ENCODE data around the gene HSPB8. TPM values are rescaled to one million over a fixed set of nuclear protein-coding genes. Genes with fewer than 3 reads are reported as not detected.

HSPB8 gene
- polyA plus RNA-seq, 3 donors: 7.0 to 8.0 (median 7.5) TPM

DNA sequence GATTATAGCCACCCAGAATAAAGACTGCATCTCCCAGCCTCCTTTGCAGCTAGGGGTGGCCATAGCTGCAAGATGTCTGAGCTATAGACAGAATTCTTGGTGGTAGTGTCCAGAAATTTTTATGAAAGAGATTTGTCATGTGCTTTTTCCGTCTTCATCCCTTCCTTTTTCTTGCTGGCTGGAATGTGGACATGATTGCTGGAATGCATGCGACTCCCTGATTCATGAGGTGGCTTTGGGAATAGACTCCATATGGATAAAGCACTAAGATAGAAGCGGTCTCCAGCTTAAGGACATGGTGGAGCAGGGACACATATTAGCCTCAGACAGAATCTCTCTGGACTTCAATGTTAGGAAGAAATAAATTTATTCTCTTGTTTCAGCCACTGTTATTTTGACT is 10.0 kb upstream of the HSPB8 start:
- no peak for DNase-seq (ENCODE audit: low read depth in 3 of 3, low spot score in 2 of 3)

DNA sequence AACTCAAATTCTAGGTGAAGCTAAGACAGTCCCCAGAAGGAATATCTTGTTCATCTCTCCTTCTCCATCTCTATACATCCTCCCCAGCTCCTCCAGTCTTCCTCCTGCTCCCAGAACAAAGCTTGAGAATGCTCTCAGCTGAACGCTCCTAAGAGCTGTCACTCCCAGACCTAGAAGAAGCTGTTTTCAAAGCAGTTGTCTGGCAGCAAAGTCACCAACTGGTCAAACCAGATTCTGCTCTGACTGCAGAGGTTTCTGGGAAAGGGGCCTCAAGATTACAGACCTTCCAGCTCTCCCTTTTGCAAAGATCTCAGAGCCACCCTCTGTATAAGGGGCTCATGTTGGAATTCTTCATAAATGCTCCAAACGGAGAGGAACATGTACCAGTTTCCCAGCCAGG is 9.6 kb upstream of the HSPB8 start:
- no peak for DNase-seq (ENCODE audit: low read depth in 3 of 3, low spot score in 2 of 3)

DNA sequence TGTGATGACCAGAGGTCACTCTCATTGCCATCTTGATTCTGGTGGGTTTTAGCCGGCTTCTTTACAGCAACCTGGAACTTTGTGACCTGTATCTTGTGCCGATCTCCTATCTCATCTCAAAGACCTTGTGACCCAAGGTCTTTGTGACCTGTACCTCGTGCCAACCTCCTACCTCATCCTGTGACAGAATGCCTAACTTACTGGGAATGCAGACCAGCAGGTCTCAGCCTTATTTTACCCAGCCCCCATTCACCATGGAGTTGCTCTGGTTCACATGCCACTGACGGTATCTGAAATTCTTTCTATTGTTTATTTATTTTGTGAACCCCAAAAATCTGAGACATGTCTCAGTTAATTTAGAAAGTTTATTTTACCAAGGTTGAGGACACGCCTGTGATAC is 7.4 kb upstream of the HSPB8 start:
- DNase-seq (ENCODE audit: low read depth in 3 of 3, low spot score in 2 of 3): no peak

DNA sequence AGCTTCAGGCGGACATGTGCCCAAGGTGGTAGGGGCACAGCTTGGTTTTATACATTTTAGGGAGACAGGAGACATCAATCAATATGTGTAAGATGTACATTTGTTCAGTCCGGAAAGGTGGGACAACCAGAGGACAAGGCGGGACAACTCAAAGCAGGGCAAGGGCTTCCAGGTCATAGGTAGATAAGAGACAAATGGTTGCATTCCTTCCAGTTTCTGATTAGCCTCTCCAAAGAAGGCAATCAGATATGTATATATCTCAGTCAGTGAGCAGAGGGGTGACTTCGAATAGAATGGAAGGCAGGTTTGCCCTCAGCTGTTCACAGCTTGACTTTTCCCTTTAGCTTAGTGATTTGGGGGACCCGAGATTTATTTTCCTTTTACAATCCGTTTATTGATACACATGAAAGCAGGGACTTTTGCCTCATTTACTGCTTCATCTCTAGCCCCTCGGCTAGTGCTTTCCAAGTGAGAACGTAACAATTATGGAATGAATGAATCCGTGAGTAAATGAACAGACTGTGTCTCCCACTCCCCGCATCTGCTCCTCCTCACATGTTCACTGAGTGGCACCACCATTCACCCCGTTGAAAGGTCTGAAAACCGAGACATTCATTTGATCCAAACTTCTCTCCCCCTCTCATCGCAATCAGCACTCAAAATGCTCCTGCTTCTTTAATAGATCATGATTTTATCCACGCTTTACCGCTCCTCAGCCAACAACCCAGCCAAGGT is 6.9 kb upstream of the HSPB8 start:
- DNase-seq (ENCODE audit: low read depth in 3 of 3, low spot score in 2 of 3): no peak

DNA sequence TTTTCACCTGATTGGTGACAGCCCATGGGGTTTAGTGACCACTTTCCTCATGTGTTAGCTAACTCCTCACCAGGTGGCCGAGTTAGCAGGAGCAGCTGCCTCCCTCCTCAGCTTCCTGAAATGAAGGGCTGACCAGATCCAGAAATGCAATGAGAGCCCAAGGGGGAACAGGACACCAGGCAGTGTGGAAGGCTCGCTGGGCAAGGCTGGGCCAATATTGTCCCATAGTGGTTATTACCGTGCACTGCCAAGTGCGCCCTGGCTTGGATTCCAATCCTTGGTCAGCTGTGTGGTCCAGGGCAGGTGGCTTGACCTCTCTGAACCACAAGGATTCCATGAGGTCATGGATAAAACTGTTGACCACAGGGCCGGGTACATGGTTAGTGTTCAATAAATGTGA is 3.6 kb upstream of the HSPB8 start:
- no peak for DNase-seq (ENCODE audit: low read depth in 3 of 3, low spot score in 2 of 3)

DNA sequence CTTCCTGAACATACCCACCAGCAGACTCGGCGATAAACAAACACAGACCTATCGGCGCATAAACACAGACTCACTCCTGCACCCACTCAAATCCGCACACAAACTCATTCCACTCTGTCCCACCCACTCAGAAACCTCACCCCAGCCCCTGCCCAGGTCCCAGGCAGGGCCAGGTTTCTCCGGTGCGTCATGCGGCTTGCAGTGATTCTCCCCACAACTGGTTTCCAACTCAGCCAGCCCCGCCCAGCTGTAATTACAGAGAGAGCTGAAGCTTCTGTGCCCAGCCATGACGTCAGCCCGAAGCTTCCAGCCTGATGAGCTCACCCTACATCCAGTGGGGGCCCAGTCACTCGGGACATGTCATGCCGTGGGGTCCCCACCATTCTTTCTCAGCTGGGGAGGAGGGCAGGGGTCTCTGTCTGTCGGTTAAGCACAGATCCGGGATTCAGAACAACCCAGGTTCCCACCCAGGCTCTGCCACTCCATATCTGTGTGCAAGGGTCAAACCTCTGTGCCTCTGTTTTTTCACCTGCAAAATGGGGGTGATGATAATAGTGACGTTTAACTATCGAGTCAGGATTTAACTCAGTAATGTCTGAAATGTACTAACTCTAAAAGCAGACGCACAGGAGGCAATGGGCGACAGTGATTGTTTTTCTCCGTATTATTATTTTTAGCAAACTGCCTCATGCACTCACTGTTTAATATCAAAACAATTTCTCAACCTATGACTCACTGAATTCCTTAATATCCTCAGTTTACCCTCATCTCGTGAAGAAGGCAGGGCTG is 2.3 kb upstream of the HSPB8 start:
- peak in 1 of 3 donors; percentile 32 for DNase-seq (ENCODE audit: low read depth in 3 of 3, low spot score in 2 of 3)

DNA sequence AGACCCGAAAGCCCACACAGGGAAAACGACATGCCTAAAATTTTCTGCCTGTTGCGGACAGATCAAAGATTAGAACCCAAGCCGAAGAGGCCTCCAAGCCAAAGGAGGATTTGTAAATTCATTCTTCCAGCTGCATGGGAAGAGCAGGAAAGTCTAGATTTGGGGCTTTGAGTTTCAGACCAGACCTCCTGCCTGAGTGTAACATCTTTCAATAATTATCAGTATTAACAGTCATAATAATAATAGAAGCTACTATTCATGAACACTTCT is 1.7 kb upstream of the HSPB8 start:
- DNase-seq (ENCODE audit: low read depth in 3 of 3, low spot score in 2 of 3): no peak

DNA sequence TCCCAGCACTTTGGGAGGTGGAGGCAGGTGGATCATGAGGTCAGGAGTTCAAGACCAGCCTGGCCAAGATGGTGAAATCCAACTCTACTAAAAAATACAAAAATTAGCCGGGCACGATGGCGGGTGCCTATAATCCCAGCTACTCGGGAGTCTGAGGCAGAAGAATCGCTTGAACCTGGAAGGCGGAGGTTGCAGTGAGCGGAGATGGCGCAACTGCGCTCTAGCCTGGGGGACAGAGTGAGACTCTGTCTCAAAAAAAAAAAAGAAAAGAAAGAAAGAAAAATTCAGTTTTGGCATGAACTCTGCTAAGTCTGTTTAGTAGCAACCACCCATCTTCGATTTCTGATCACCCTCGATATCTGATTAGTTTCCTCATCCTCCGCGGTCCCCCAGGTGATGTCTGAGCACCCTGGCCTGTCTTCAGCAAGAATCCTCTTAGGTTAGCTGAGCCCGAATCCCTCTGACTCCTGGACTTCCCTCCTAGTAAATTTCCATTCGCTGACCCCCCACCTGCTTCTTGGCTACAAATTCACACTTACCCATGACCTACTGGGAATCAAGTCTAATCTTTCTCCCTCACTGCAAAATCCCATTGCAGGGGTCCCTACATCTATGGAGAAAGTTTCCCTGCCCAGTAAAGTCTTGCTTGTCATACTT is 879 bp upstream of the HSPB8 start:
- no peak for DNase-seq (ENCODE audit: low read depth in 3 of 3, low spot score in 2 of 3)

DNA sequence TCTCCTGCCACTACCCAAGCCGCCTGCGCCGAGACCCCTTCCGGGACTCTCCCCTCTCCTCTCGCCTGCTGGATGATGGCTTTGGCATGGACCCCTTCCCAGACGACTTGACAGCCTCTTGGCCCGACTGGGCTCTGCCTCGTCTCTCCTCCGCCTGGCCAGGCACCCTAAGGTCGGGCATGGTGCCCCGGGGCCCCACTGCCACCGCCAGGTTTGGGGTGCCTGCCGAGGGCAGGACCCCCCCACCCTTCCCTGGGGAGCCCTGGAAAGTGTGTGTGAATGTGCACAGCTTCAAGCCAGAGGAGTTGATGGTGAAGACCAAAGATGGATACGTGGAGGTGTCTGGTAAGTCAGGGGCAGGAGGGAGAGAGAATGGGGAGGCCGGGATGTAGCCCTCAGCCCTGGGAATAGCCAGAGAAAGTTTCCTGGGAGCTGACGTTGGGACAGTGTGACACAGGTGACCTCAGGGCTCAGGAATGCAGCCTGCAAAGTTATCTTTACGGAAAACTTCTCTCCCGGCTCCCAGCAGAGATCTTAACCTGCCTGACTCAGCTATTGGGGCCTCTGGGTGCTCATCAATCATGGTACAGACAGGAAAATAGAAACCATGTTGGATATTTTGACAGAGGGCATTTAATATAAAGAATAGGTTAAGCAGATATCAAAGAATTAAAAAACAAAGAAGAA is 747 bp downstream of the HSPB8 start:
- no peak for DNase-seq (ENCODE audit: low read depth in 3 of 3, low spot score in 2 of 3)

DNA sequence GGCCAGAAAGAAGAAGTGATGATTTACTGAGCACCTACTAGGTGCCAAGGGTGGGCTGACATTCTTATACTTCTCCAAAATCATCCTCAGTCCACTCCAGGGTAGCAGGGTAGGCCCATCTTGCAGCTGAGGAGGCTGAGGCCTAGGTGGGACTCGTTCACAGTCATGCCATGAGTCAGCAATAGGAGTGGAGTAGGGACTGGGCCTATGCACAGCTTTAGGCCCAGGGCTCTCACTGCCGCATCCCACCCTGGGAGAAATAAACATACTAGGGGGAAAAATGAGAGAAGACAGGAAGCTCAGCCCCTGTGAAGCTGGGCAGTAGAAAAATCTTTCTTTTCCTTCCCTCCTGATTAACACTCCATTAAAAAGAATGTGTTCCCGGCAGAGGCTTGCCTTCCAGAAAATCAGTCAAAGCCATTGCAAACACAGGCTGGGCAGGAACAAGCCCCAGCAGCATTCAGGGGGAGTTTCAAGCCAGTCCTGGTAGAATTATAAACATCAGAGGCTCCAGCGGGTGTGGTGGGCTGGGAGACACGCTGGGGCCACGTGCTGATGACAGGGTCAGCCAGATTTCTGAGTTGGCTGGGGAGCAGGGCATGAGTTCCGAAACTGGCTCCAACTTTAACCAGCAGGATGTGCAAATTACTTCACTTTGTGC is 1.8 kb downstream of the HSPB8 start:
- DNase-seq (ENCODE audit: low read depth in 3 of 3, low spot score in 2 of 3): no peak

DNA sequence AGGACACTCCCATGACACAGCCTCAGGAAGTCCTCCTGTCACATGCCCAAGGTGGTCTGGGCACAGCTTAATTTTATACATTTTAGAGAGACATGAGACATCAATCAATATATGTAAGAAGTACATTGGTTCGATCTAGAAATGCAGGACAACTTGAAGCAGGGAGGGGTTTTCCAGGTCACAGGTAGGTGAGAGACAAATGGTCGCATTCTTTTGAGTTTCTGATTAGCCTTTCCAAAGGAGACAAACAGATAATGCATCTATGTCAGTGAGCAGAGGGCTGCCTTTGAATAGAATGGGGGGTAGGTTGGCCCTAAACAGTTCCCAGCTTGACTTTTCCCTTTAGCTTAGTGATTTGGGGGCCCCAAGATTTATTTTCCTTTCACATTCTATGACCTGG is 2.5 kb downstream of the HSPB8 start:
- DNase-seq (ENCODE audit: low read depth in 3 of 3, low spot score in 2 of 3): no peak

DNA sequence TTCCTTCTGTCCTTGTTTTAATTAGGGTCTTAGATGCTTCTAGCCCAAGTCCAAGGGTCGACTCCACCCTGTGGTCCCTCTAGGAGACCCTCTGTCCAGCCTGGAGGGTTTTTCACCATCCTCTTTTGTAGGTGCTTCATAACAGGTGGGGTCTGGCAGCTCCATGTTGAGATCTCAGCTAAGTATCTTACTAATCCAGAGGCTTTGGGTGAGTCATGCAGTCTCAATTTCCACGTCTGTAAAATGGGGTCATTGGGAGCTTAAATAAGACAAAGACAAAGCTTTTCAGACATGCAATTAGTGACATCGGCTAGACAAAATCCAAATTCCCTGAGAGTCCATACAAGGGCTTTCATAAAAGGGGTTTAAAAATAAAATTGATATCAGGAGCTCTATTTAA is 3.2 kb downstream of the HSPB8 start:
- DNase-seq (ENCODE audit: low read depth in 3 of 3, low spot score in 2 of 3): no peak

DNA sequence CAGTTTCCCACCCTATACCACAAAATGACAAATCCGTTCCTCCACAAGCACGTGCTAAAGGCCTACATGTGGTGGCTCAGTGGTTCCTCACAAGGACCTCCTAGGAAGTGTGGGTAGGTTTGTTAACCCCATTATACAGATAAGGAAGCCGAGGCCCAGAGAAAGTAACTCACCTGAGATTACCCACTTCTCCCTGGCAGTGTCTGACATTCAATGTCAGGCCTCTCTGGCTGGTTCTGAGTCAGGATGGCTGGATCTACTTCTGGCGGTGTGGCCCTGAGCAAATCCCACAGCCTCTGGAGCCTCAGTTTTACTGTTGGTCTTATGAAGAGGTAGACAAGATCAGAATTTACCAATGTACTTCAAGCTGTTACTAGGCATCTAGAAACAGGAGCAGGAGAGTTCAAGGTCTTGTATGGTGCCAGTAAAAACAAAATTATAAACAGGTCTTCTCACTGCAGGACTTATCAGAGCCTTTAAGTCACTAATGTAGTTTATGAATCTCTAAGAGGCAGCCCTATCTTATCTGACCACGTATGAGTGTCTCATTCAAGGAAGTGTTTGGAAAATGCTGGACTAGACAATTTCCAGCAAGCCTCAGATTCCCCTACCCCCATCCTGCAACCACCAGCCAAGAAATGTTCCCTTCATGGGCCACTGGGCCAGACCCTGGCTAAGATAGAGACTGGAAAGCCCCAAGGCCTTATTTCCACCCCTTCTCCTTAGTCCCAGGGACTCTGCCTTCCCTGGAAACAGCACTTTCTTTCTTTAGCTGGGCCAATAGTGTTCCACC is 4.2 kb downstream of the HSPB8 start:
- DNase-seq (ENCODE audit: low read depth in 3 of 3, low spot score in 2 of 3): no peak

DNA sequence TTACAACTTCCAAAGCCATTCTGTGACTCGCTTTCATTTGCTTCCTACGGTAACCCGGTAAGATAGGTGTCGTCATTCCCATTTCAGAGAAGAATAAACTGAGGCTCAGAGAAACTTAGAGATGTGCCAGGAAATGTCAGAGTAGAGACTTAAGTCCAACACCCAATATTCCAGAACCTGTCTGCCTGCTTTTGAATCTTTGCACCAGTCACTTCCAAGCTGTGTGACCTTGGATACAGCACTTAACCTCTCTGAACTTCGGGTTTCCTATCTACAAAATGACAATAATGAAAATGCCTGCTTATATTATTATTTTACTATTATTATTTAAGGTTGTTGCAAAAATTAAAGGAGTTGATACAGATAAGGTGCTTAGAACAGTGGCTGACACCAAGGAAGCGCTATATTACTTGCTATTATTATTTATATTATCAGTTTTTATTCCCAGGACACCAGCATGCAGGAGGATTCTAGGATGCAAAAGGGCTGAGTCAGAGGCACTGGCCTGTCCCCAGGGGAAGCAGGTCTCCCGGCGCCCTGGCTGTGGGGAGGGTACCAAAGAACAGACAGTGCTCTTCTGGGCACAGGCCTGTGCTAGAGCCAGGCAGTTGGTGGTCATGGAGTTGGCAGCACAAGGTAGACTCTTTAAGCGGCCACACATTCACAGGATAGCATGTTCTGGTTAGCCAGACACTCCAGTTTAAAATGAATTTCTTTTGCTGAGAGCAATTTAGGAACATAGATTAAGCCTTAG is 5.4 kb downstream of the HSPB8 start:
- DNase-seq (ENCODE audit: low read depth in 3 of 3, low spot score in 2 of 3): no peak

DNA sequence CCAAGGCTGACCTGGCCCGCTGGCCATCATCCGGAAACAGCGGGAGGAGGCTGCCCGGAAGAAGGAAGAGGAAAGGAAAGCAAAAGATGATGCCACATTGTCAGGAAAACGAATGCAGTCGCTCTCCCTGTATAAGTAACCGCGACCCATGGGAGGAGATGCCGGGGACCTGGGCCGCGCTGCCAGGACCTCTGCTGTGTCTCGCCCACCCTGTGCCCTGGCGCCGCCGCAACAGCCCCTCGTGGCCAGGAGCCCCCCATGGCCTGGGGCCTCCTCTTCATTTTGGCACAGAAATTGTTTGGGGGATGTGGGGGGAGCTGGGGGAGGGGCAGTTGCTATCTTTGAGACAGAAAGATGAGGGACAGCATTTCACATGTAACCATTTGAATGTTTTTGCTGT is 16.5 kb downstream of the HSPB8 start:
- no peak for DNase-seq (ENCODE audit: low read depth in 3 of 3, low spot score in 2 of 3)

DNA sequence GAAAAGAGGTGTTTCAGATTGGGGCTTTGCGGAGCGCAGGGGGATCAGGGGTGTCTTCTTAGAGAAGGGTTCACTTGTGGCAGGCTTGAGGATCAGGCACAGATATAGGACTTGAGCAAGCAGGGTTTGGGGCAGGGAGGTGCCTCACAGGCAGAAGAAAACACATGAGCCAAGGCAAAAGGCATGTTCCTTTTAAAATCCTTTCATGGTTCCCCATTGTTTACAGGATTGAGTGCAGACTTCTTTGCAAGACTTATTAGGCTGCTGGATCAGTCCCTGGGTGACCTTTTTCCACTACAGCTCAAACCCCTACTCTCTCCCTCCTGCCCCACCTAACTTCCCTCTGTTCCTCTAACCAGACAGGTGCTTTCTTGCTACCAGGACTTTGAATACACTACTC is 19.7 kb downstream of the HSPB8 start:
- DNase-seq (ENCODE audit: low read depth in 3 of 3, low spot score in 2 of 3): no peak

DNA sequence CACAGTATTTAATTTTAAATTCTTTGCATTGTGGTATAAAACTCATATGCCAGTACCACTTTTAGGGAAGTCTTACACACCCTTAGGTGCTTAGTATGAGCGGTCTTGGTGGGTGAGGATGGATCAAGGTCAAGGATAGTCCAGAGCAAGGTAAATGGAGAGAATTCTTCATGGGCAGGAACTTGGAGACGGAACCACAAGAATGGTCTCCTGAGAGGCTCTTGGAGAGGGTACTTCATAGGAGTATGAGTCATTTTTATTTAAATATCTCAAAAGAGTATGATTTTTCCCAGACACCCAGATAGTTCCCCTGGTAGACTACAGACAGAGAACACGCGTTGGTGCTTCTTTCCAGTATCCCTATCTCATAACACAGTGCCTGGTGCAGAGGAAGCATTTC is 21.9 kb downstream of the HSPB8 start:
- no peak for DNase-seq (ENCODE audit: low read depth in 3 of 3, low spot score in 2 of 3)

DNA sequence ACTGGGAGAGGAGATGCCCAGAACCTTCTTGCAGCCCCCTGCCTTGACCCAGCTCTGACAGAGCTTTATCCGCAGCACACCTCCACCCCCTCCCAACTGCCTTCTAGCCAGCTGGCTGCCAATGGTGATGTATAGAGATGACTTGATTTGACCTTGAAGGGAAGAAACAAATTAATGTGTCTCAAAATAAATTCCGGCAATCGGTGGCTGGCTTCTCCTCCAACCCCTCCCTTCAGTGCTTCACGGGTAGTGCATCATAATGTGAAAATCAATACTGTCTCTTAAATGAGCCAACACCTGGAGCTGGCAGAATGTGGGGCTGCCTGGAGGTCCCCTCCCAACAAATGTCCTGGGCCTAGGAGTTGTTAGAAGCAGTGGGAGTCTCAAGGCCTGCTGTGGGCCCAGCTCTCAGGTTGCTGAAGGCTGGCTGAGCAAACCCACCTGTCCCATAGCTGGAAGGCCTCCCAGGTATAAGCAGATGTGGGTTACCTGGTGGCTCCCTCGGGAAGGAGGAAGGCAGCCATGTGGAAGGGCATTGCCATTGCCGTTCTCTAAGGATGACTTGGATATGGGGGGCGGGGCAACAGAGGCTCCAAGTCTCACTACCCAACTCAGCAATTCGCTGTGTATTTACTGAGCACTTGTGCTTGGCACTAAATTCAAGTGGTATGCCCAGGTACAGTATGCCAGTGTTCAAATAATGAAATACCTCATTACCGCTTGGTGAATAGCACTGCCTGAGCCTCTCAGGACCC is 23.2 kb downstream of the HSPB8 start:
- DNase-seq (ENCODE audit: low read depth in 3 of 3, low spot score in 2 of 3): no peak

DNA sequence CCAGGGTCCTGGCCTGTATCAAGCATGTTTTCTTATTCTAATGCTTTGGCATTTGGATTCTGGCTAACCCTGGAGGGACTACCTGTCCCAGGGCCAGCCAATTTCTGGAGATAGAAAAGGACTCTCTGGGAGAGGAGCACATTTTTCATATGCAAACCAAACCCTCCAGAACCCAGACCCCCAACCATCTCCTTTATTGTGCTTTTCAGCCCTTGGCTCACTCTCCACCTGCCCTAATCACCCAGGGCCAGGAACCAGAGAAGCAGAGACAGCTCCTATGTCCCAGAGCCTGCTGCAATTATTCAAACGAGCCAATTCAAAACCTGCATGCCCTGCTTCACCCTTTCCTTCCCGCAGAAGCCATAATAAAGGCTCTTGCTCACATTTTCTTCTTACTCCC is 23.8 kb downstream of the HSPB8 start:
- DNase-seq (ENCODE audit: low read depth in 3 of 3, low spot score in 2 of 3): no peak
